ENCODE data around the gene TAS1R3. TPM values are rescaled to one million over a fixed set of nuclear protein-coding genes. Genes with fewer than 3 reads are reported as not detected.

TAS1R3 gene
- total and polyA plus RNA-seq, 2 of the 4 experiments (the other 2 are of a cell fraction) = under 0.01 to 0.05 TPM

- TF ChIP-seq CTCF (conservative IDR thresholded peaks at IDR 0.05; ENCODE audit: low read depth, low read length) = no peak
- TF ChIP-seq BHLHE40 (IDR thresholded peaks at IDR 0.05; ENCODE audit: low read depth, low read length) = no peak
Observed at GRCh38 chr1:1311107-1312104, 19.7 kb upstream of the TAS1R3 start (continued).
